Measurements from ENCODE around the gene IMMP2L. TPM values are rescaled to one million over a fixed set of nuclear protein-coding genes. Genes with fewer than 3 reads are reported as not detected.

Gene IMMP2L
- total RNA-seq, 1 experiment from 2014 or later, result 8.8 TPM

DNA sequence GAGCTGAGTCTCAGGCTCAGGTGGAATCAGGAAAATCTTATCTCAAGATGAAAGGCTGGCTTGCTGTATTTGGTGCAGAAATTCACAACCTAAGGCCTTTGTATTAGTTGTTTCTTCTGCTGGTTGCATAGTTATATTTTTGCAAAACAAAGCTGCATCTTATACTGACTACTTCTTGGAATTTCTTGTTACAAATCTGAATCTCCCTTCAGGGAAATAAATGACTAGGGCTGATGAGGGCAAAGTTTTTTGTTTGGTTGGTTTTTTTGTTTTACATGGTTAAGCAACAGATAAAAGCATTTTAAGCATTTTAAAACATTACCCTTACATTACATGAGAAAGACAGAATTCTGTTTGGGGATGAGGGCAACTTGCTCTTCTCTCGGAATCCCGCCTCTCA, 485.3 kb downstream of the IMMP2L start:
- BruUV-seq (replicated peaks), result no TSS peak

GRCh38 chr7:111076205-111076604, 486.1 kb downstream of the IMMP2L start:
- ATAC-seq, result no peak
- TF ChIP-seq POLR2AphosphoS5 (IDR thresholded peaks at IDR 0.05; ENCODE audit: low read depth, low read length) (no peak), REST (IDR thresholded peaks at IDR 0.05; ENCODE audit: insufficient read depth in 1 of 2, low read depth in 2 of 2, low read length in 1 of 2) (no peak), TCF7L2 (IDR thresholded peaks at IDR 0.05; ENCODE audit: low read depth, low read length) (no peak), SIN3A (IDR thresholded peaks at IDR 0.05; ENCODE audit: borderline replicate concordance, insufficient read depth, low read depth, low read length) (no peak)
- TF ChIP-seq, protein P1, sequence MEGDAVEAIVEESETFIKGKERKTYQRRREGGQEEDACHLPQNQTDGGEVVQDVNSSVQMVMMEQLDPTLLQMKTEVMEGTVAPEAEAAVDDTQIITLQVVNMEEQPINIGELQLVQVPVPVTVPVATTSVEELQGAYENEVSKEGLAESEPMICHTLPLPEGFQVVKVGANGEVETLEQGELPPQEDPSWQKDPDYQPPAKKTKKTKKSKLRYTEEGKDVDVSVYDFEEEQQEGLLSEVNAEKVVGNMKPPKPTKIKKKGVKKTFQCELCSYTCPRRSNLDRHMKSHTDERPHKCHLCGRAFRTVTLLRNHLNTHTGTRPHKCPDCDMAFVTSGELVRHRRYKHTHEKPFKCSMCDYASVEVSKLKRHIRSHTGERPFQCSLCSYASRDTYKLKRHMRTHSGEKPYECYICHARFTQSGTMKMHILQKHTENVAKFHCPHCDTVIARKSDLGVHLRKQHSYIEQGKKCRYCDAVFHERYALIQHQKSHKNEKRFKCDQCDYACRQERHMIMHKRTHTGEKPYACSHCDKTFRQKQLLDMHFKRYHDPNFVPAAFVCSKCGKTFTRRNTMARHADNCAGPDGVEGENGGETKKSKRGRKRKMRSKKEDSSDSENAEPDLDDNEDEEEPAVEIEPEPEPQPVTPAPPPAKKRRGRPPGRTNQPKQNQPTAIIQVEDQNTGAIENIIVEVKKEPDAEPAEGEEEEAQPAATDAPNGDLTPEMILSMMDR (IDR thresholded peaks at IDR 0.05), result no peak

More for the DNA sequence above, 485.3 kb downstream of the IMMP2L start:
- TF ChIP-seq, protein P1 (IDR thresholded peaks at IDR 0.05), result no peak
- TF ChIP-seq REST (IDR thresholded peaks at IDR 0.05; ENCODE audit: insufficient read depth in 1 of 2, low read depth in 2 of 2, low read length in 1 of 2) (no peak), SIN3A (IDR thresholded peaks at IDR 0.05; ENCODE audit: borderline replicate concordance, insufficient read depth, low read depth, low read length) (no peak), TCF7L2 (IDR thresholded peaks at IDR 0.05; ENCODE audit: low read depth, low read length) (no peak), POLR2AphosphoS5 (IDR thresholded peaks at IDR 0.05; ENCODE audit: low read depth, low read length) (no peak)
- intact Hi-C loops (cut with micrococcal nuclease; ENCODE audit: unreplicated experiment), result no loop called here
- CTCF ChIA-PET, result no interaction called here
- DNase-seq (ENCODE audit: low read depth, low spot score) (no peak), ATAC-seq (no peak)
- POLR2A ChIA-PET, result no interaction called here
- no peaks in the 10 kb centered on the region for H3K27me3 ChIP-seq (ENCODE audit: control insufficient read depth, insufficient read depth, low read length)
- H3K9me3 ChIP-seq (ENCODE audit: control insufficient read depth, insufficient read depth, low read depth, low read length), result no peaks in the 10 kb centered on the region
- no peaks in the 10 kb centered on the region for H3K36me3 ChIP-seq (ENCODE audit: control insufficient read depth, insufficient read depth, low read length)
- H3K27ac ChIP-seq (ENCODE audit: low read length), result no peak overlapping the region
- no peak overlapping the region for H3K4me3 ChIP-seq (ENCODE audit: low read depth in 2 of 2, low read length in 2 of 2)
- no peaks in the 10 kb centered on the region for H3K4me1 ChIP-seq (ENCODE audit: control insufficient read depth, insufficient read depth, low read length)
- in situ Hi-C loops (cut with HindIII; ENCODE audit: low pct_unique_long_range_greater_than_20kb, low sequenced_read_pairs), result no loop called here

More at GRCh38 chr7:111076205-111076604, 486.1 kb downstream of the IMMP2L start:
- H3K27ac ChIP-seq (ENCODE audit: low read length), result no peak overlapping the region
- H3K9me3 ChIP-seq (ENCODE audit: control insufficient read depth, insufficient read depth, low read depth, low read length), result no peaks in the 10 kb centered on the region
- no TSS peak for BruUV-seq (replicated peaks)
- no peaks in the 10 kb centered on the region for H3K36me3 ChIP-seq (ENCODE audit: control insufficient read depth, insufficient read depth, low read length)
- in situ Hi-C loops (cut with HindIII; ENCODE audit: low pct_unique_long_range_greater_than_20kb, low sequenced_read_pairs) (no loop called here), intact Hi-C loops (cut with micrococcal nuclease; ENCODE audit: unreplicated experiment) (no loop called here)
- H3K4me3 ChIP-seq (ENCODE audit: low read depth in 2 of 2, low read length in 2 of 2), result no peak overlapping the region
- CTCF ChIA-PET, result no interaction called here
- H3K27me3 ChIP-seq (ENCODE audit: control insufficient read depth, insufficient read depth, low read length), result no peaks in the 10 kb centered on the region
- no peaks in the 10 kb centered on the region for H3K4me1 ChIP-seq (ENCODE audit: control insufficient read depth, insufficient read depth, low read length)
- POLR2A ChIA-PET, result no interaction called here
- no peak for DNase-seq (ENCODE audit: low read depth, low spot score)
